ENCODE results near the gene GIGYF2.

The GIGYF2 gene

DNA sequence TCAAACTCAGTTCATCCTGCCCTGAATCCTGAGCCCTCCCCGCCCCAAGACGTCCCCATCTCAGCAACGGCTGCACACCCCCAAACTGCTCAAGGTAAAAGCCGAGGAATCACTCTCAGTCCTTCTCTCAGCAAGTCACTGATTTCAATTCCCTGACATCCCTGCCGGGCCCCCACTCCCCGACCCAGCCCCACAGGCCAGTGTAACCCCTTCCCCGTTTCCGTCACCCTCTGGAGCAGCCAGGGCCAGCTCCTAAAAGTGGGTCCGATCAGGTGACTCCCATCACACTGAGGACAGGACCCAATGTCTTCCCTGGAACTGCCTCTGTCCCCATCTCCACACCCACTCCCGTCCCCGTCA, 193.4 kb downstream of the GIGYF2 start:
- TF ChIP-seq REST (IDR thresholded peaks at IDR 0.05; ENCODE audit: insufficient read depth in 1 of 2, low read depth in 2 of 2, low read length in 2 of 2) (no peak), FOXP2 (optimal IDR thresholded peaks at IDR 0.05; ENCODE audit: borderline replicate concordance, extremely low read depth, extremely low read length, insufficient read depth) (no peak), POLR2AphosphoS5 (IDR thresholded peaks at IDR 0.05; ENCODE audit: low read depth, low read length) (no peak), SIN3A (IDR thresholded peaks at IDR 0.05; ENCODE audit: borderline replicate concordance, insufficient read depth, low read length) (no peak), TAF1 (IDR thresholded peaks at IDR 0.05; ENCODE audit: borderline replicate concordance, insufficient read depth, low read length) (no peak)

DNA sequence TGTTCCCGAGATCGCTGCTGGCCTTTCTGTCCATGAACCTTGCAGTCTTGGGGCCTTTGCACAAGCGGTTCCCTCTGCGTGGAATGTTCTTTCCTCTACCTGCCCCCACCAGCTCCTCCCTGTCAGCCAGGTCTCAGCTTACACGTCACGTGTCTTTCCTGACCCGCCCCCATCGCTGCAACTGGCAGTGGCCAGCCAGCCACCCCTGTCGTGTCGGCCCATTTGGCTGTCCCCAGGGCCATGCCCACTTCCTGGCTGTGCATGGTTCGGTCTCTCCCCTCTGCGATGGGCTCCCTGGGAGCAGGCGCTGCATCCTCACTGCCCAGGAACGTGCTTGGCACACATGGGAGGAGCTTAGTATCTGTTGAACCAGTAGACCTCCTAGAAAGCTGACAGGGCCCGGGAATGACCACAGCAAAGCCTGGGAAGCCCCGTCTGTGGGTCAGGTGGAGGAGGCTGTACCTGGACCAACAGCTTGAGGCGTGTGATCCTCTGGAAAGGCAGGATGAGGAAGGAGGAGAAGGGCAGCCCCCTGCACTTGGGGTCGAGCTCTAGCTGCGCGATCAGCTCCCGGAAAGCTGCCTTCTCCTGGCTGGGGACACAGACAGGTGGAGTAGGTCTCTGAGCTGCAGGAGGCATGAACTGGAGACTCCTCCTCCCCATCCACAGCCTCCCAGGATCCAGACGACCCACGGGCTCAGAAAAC, 193.9 kb downstream of the GIGYF2 start:
- TF ChIP-seq FOXP2 (optimal IDR thresholded peaks at IDR 0.05; ENCODE audit: borderline replicate concordance, extremely low read depth, extremely low read length, insufficient read depth) (no peak), SIN3A (IDR thresholded peaks at IDR 0.05; ENCODE audit: borderline replicate concordance, insufficient read depth, low read length) (no peak), POLR2AphosphoS5 (IDR thresholded peaks at IDR 0.05; ENCODE audit: low read depth, low read length) (no peak), TAF1 (IDR thresholded peaks at IDR 0.05; ENCODE audit: borderline replicate concordance, insufficient read depth, low read length) (no peak), REST (IDR thresholded peaks at IDR 0.05; ENCODE audit: insufficient read depth in 1 of 2, low read depth in 2 of 2, low read length in 2 of 2) (no peak)

- TF ChIP-seq FOXP2 (optimal IDR thresholded peaks at IDR 0.05; ENCODE audit: borderline replicate concordance, extremely low read depth, extremely low read length, insufficient read depth) = no peak
- TF ChIP-seq SIN3A (IDR thresholded peaks at IDR 0.05; ENCODE audit: borderline replicate concordance, insufficient read depth, low read length) = no peak
- TF ChIP-seq POLR2AphosphoS5 (IDR thresholded peaks at IDR 0.05; ENCODE audit: low read depth, low read length) = no peak
- no peak for TF ChIP-seq REST (IDR thresholded peaks at IDR 0.05; ENCODE audit: insufficient read depth in 1 of 2, low read depth in 2 of 2, low read length in 2 of 2)
- TF ChIP-seq TAF1 (IDR thresholded peaks at IDR 0.05; ENCODE audit: borderline replicate concordance, insufficient read depth, low read length) = no peak
Observed at GRCh38 chr2:232891621-232892071, 194.5 kb downstream of the GIGYF2 start.

DNA sequence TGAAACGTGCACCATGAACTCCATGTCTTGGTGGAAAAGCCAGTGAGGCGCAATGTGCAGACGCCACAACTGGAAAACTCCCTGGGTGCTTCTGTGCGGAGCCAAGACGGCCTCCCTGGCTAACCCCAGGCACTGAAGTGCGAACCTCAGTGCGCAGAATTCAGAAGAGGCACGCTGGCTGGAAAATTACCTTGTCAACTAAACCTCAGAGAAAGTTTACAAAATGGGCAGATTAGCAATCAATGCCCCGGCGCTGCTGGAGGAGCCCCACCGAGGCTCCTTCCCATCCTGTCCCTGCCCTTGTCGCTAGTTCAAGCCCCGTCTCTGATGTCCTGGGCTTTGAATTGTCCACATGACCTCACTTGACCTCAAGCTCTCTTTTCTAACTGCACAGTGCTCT, 195.1 kb downstream of the GIGYF2 start:
- no peak for TF ChIP-seq REST (IDR thresholded peaks at IDR 0.05; ENCODE audit: insufficient read depth in 1 of 2, low read depth in 2 of 2, low read length in 2 of 2)
- TF ChIP-seq TAF1 (IDR thresholded peaks at IDR 0.05; ENCODE audit: borderline replicate concordance, insufficient read depth, low read length) = no peak
- TF ChIP-seq POLR2AphosphoS5 (IDR thresholded peaks at IDR 0.05; ENCODE audit: low read depth, low read length) = no peak
- TF ChIP-seq FOXP2 (optimal IDR thresholded peaks at IDR 0.05; ENCODE audit: borderline replicate concordance, extremely low read depth, extremely low read length, insufficient read depth) = no peak
- TF ChIP-seq SIN3A (IDR thresholded peaks at IDR 0.05; ENCODE audit: borderline replicate concordance, insufficient read depth, low read length) = no peak

Measured in PFSK-1 (cell line).